MCF 10A (cell line): Measurements from ENCODE around the gene ALDH1L1. TPM values are rescaled to one million over a fixed set of nuclear protein-coding genes. Genes with fewer than 3 reads are reported as not detected.

Source experiments
- BruUV-seq: library from RNA; stranded (reverse); fragments of 400-500 nt; replicated peaks from 2 replicates; lab custom pipeline; 2021; lab: Mats Ljungman, UMichigan
- CTCF ChIA-PET: fragments of 300-600 bp; sonication (Branson Sonifier 250); formaldehyde crosslinking; extraction: SDS; loops from one replicate; lab custom pipeline; 2021; ENCODE audit warnings: antibody characterized with exemption, inconsistent platforms; lab: Yijun Ruan, JAX
- POLR2A ChIA-PET: fragments of 300-600, 350-650 bp; sonication (Branson Sonifier 250); formaldehyde crosslinking; extraction: SDS; loops from one replicate; lab custom pipeline; 2020; ENCODE audit warnings: antibody characterized with exemption, inconsistent platforms; lab: Yijun Ruan, JAX
- DNase-seq: peaks from one replicate; pipeline ENCODE4 v3.0.0-alpha.2; 2018; ENCODE audit not compliant: unreplicated experiment
- H3K27ac Mint-ChIP-seq: one replicate; pipeline ENCODE4 v1.8.0; 2022; ENCODE audit warnings: mild to moderate bottlenecking, low read depth, mixed read lengths; ENCODE audit not compliant: unreplicated experiment
- H3K27me3 Mint-ChIP-seq: one replicate; pipeline ENCODE4 v1.8.0; 2022; ENCODE audit warnings: mixed read lengths; ENCODE audit not compliant: insufficient read depth, unreplicated experiment
- H3K36me3 Mint-ChIP-seq: one replicate; pipeline ENCODE4 v1.8.0; 2022; ENCODE audit warnings: mild to moderate bottlenecking, moderate library complexity, mixed read lengths; ENCODE audit not compliant: insufficient read depth, unreplicated experiment
- H3K4me1 Mint-ChIP-seq: one replicate; pipeline ENCODE4 v1.8.0; 2022; ENCODE audit warnings: mixed read lengths; ENCODE audit not compliant: insufficient read depth, unreplicated experiment
- H3K4me3 Mint-ChIP-seq: one replicate; pipeline ENCODE4 v1.8.0; 2022; ENCODE audit warnings: mild to moderate bottlenecking, moderate library complexity, mixed read lengths; ENCODE audit not compliant: unreplicated experiment
- H3K9me3 Mint-ChIP-seq: one replicate; pipeline ENCODE4 v1.8.0; 2022; ENCODE audit warnings: mixed read lengths; ENCODE audit not compliant: unreplicated experiment
- intact Hi-C: fragments of 100-400 bp; cut with micrococcal nuclease; formaldehyde crosslinking; loops from 2 replicates; pipeline ENCODE4 v1.14.1; 2022
- total RNA-seq: library from RNA; stranded (reverse); gene quantifications from 2 replicates; pipeline ENCODE4 v1.2.3, GENCODE V29; 2022
- TF ChIP-seq, protein P1 (sequence below): fragments of 200-600 bp; IDR thresholded peaks from one replicate; pipeline ENCODE4 v1.8.0; 2022; ENCODE audit warnings: antibody characterized with exemption, mild to moderate bottlenecking; ENCODE audit not compliant: unreplicated experiment

ALDH1L1 gene
- total RNA-seq, 1 experiment from 2014 or later = 1.9 TPM

DNA sequence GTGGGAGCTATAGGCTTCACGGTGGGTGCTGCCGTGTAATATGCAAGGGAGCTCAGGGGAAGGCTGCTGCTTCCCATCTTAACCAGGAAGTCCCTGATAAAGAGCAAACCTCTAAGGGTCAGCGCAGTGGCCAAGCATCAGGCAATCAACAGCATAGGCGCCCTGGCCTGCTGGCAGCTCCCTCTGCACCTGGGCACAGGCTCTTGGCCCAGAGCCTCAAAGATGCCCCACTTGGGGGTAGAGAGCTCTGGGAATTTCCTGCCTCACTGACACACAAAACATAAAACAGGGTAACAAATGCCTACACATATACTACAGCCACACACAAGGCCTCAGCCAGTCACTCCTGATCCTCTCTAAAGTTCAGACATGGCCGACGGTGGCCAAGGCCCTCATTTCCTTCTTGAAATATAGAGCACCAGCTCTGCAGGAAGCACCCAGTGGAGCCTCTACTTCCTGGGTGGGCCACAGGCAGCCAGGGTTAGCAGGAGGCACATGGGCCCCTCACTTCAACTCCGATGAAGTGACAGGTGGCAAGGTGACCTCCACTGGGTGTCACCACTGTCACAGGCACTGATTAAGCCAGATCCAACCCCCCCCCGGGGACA, 116.9 kb downstream of the ALDH1L1 start:
- ChIA-PET CTCF (no interaction called here), POLR2A (no interaction called here)
- Mint-ChIP-seq H3K27me3 (no peaks in the 10 kb centered on the region), H3K9me3 (no peaks in the 10 kb centered on the region), H3K27ac (no peak overlapping the region), H3K4me3 (no peak overlapping the region), H3K36me3 (peaks cover 5% of the 10 kb centered on the region), H3K4me1 (peaks cover 12% of the 10 kb centered on the region)
- TF ChIP-seq, protein P1, sequence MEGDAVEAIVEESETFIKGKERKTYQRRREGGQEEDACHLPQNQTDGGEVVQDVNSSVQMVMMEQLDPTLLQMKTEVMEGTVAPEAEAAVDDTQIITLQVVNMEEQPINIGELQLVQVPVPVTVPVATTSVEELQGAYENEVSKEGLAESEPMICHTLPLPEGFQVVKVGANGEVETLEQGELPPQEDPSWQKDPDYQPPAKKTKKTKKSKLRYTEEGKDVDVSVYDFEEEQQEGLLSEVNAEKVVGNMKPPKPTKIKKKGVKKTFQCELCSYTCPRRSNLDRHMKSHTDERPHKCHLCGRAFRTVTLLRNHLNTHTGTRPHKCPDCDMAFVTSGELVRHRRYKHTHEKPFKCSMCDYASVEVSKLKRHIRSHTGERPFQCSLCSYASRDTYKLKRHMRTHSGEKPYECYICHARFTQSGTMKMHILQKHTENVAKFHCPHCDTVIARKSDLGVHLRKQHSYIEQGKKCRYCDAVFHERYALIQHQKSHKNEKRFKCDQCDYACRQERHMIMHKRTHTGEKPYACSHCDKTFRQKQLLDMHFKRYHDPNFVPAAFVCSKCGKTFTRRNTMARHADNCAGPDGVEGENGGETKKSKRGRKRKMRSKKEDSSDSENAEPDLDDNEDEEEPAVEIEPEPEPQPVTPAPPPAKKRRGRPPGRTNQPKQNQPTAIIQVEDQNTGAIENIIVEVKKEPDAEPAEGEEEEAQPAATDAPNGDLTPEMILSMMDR = no peak
- no peak for DNase-seq
- intact Hi-C loops = no loop called here
- BruUV-seq = no TSS peak

DNA sequence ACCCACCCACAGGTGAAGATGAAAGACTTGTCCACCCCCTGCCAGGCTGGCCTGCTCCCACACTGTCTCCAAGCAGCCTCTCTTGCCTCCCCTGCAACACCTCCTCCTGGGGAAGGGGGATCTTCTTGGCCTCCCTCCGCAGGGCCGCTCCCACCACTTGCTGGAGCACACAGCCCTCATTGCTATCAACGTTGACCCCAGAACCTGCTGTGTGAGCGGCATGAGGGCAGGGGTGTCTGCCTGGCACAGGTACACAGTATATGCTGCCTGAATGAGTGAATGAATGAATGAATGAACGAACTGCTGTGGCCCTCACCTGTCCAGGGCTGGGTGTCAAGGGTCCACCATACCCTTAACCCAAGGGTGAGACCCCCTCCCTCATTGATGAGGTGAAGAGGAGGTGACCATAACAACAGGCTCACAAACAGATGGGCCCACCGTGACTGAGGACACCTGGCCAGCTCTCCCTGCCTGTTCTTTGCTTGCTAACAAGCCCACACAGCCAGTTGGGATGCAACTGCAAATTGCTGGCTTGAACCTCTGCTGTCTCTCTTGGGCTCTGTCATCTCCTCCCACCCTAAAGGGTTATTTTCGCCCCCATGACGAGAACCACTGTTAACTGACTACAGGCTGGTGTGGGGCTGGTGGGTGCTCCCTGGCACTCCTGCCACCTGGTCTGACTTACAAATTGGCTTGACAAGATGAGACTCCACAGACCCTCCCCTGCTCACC, 118.9 kb downstream of the ALDH1L1 start:
- POLR2A ChIA-PET = no interaction called here
- DNase-seq = no peak
- Mint-ChIP-seq H3K9me3 (no peaks in the 10 kb centered on the region), H3K27me3 (no peaks in the 10 kb centered on the region), H3K36me3 (peaks cover 5% of the 10 kb centered on the region), H3K4me3 (no peak overlapping the region), H3K4me1 (peaks cover 30% of the 10 kb centered on the region), H3K27ac (no peak overlapping the region)
- CTCF ChIA-PET = no interaction called here
- intact Hi-C loops = no loop called here
- no TSS peak for BruUV-seq
- TF ChIP-seq, protein P1 = no peak

DNA sequence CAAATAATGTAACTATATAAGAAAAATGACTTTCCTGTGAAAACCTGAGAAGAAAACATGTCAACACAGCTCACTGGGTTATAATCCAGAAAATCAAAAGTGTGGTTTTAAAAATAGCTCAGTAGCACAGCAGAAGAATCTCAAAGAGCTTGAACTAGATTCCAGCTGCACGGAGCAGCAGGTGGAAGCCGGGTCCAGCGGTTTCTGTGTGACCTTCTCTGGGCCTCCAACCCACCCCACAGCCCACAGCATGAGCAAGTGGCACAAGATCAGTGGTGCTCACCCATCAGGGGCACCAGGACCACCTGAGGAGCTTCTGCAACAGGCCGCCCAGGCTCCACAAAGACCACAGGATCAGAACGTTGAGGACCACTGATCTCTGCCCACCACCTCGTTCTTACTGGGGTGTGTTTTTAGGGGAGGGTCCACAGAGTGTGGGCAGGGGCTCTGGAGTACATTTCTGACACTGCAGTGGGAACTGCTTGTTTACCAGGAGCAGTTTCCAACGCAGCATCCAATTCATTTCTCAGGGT, 119.7 kb downstream of the ALDH1L1 start:
- TF ChIP-seq, protein P1 = no peak
- intact Hi-C loops = no loop called here
- ChIA-PET CTCF (no interaction called here), POLR2A (no interaction called here)
- BruUV-seq = no TSS peak
- peaks cover 33% of the 10 kb centered on the region for H3K4me1 Mint-ChIP-seq
- DNase-seq = no peak
- H3K27ac Mint-ChIP-seq = no peak overlapping the region
- peaks cover 2% of the 10 kb centered on the region for H3K36me3 Mint-ChIP-seq
- no peaks in the 10 kb centered on the region for H3K27me3 Mint-ChIP-seq
- H3K4me3 Mint-ChIP-seq = no peak overlapping the region
- no peaks in the 10 kb centered on the region for H3K9me3 Mint-ChIP-seq

DNA sequence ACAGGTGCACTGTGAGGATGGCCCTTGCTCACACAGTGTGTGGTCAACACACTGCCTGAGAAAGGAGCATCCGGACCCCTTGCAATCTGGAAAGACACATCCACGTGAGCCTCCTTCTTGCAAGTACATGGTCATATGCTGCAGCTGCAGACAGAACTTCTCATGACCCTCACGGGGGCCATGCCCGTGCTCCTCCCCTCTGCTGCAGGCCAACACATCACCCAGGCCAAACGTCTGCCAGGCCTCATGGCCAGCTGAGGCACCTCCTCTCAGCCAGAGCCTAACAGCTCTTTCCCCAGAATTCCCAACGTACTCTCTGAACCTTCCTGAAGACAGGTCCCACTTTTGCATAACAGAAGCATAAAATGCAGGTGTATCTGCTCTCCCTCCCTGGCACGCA, 121.7 kb downstream of the ALDH1L1 start:
- no peak for DNase-seq
- peaks cover 5% of the 10 kb centered on the region for H3K36me3 Mint-ChIP-seq
- intact Hi-C loops = no loop called here
- BruUV-seq = no TSS peak
- H3K27ac Mint-ChIP-seq = no peak overlapping the region
- ChIA-PET CTCF (interaction anchor here (1.0 kb wide), 1 partner anchor 131 kb away, joined by 3 read pairs; no protein-coding TSS in a partner anchor), POLR2A (no interaction called here)
- H3K4me3 Mint-ChIP-seq = no peak overlapping the region
- H3K27me3 Mint-ChIP-seq = no peaks in the 10 kb centered on the region
- H3K9me3 Mint-ChIP-seq = no peaks in the 10 kb centered on the region
- H3K4me1 Mint-ChIP-seq = peaks cover 45% of the 10 kb centered on the region
- TF ChIP-seq, protein P1 = no peak
